22Rv1 (cell line): ENCODE results near the gene TIMP2.
"Not testable (repeated sequence)": the region's sequence is repeated elsewhere in the genome, so short reads cannot be mapped to it uniquely, and the experiment has no call there.

Experiments used
- ZFX ChIP-seq: fragments of 450-650 bp; IDR thresholded peaks from 2 replicates; pipeline ENCODE4 v1.6.1; 2017; ENCODE audit warnings: antibody characterized with exemption, borderline replicate concordance
- TF ChIP-seq, protein P1 (sequence below): fragments of 450-650 bp; IDR thresholded peaks from 2 replicates; pipeline ENCODE4 v1.5.1; 2017; ENCODE audit warnings: mild to moderate bottlenecking

DNA sequence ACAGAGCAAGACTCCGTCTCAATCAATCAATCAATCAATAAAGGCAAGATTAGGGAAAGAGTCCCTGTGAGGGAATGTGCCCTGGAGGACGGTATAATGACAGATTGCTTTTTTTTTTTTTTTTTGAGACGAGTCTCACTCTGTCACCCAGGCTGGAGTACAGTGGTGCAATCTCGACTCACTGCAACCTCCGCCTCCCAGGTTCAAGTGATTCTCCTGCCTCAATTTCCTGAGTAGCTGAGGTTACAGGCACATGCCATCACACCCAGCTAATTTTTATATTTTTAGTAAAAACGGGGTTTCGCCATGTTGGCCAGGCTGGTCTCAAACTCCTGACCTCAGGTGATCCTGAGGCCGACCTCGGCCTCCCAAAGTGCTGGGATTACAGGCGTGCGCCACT lies 35.1 kb downstream of the TIMP2 start:
- TF ChIP-seq, protein P1, sequence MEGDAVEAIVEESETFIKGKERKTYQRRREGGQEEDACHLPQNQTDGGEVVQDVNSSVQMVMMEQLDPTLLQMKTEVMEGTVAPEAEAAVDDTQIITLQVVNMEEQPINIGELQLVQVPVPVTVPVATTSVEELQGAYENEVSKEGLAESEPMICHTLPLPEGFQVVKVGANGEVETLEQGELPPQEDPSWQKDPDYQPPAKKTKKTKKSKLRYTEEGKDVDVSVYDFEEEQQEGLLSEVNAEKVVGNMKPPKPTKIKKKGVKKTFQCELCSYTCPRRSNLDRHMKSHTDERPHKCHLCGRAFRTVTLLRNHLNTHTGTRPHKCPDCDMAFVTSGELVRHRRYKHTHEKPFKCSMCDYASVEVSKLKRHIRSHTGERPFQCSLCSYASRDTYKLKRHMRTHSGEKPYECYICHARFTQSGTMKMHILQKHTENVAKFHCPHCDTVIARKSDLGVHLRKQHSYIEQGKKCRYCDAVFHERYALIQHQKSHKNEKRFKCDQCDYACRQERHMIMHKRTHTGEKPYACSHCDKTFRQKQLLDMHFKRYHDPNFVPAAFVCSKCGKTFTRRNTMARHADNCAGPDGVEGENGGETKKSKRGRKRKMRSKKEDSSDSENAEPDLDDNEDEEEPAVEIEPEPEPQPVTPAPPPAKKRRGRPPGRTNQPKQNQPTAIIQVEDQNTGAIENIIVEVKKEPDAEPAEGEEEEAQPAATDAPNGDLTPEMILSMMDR: not testable (repeated sequence)
- TF ChIP-seq ZFX: not testable (repeated sequence)
